Ovary (tissue), 9 donors: ENCODE data around the gene NOM1. TPM values are rescaled to one million over a fixed set of nuclear protein-coding genes. Genes with fewer than 3 reads are reported as not detected.
"Not testable (repeated sequence)": the region's sequence is repeated elsewhere in the genome, so short reads cannot be mapped to it uniquely, and the experiment has no call there.

ENCODE experiments used
- DNase-seq, 5 donors: peaks; one replicate each; pipeline ENCODE4 v3.0.0-alpha.2; 2019 to 2020
- H3K27ac ChIP-seq, 2 donors: fragments of 200-600 bp; one replicate each; pipeline versions ENCODE4 v1.5.1 to v1.8.0; 2019 to 2022
- H3K27me3 ChIP-seq: fragments of 200-600 bp; one replicate; pipeline ENCODE4 v1.8.0; 2022
- H3K36me3 ChIP-seq: fragments of 200-600 bp; sonication (generic); one replicate; pipeline ENCODE4 v1.5.1; 2019
- H3K4me1 ChIP-seq: one replicate; pipeline ENCODE4 v1.8.1; 2013; ENCODE audit warnings: mild to moderate bottlenecking, moderate library complexity; ENCODE audit not compliant: insufficient read depth
- H3K4me3 ChIP-seq: fragments of 200-600 bp; sonication (generic); one replicate; pipeline ENCODE4 v1.5.1; 2017
- H3K9me3 ChIP-seq, 2 donors: fragments of 200-600 bp in 1 of 2; sonication (generic) in 1 of 2; one replicate each; pipeline versions ENCODE4 v1.5.1 to v1.8.1; 2013 to 2019; ENCODE audit warnings: mild to moderate bottlenecking in 1 of 2, moderate library complexity in 1 of 2
- CTCF ChIP-seq, 3 donors: fragments of 450-650 bp in 2 of 3; fragments of 200-600 bp in 1 of 3; IDR thresholded peaks; one replicate each; pipeline versions ENCODE4 v1.5.1 to v1.8.0; 2016 to 2022; ENCODE audit warnings: antibody characterized with exemption in 3 of 3, mild to moderate bottlenecking in 1 of 3
- EP300 ChIP-seq: sonication (generic); formaldehyde crosslinking; IDR thresholded peaks from one replicate; pipeline ENCODE4 v1.6.1; 2017; ENCODE audit warnings: antibody characterized with exemption
- POLR2A ChIP-seq: fragments of 450-650 bp; IDR thresholded peaks from one replicate; pipeline ENCODE4 v1.6.1; 2017; ENCODE audit warnings: antibody characterized with exemption, mild to moderate bottlenecking, moderate library complexity
- WGBS, 3 donors: extraction: QIAGEN DNeasy Blood & Tissue Kit in 1 of 3; methylation state at CpG; one replicate each; pipeline versions ENCODE4 v1.1.5 to v1.1.7; 2013 to 2017; 5-methylcytosine and 5-hydroxymethylcytosine counted together
- intact Hi-C, 4 donors: fragments of 100-400 bp; cut with DNase I; formaldehyde crosslinking; loops; one replicate each; pipeline versions ENCODE4 v1.11.0 to v1.15.1; 2022 to 2023
- polyA plus RNA-seq, 2 donors: library from polyadenylated mRNA; stranded (reverse); fragments of 200-250 nt in 1 of 2; fragments of 350-450 nt in 1 of 2; fragmentation: Illumina TruSeq in 1 of 2; extraction: RNeasy Lipid Tissue Mini Kit (QIAGEN cat#74804) in 1 of 2; gene quantifications; one replicate each; pipeline ENCODE4 v1.2.3, GENCODE V29; 2013 to 2014
- total RNA-seq, 7 donors: library from RNA; depleted of rRNA in 2 of 7; stranded (reverse); fragments of >200 nt in 2 of 7; fragmentation: NEBNext Ultra II Directional in 3 of 7; extraction: Animal tissue kit (Norgen Biotek cat#: 25700) in 3 of 7; gene quantifications; one replicate each; pipeline versions ENCODE4 v1.1.0 to v1.2.4, GENCODE V29; 2016 to 2023
- donor health status: DM: no; HTN: no; CAD: no; lungs with moderate emphysema.
- donor health status: DM: no; HTN: no; CAD: no.
- donor health status: Bipolar disorder and iron deficiency.
- donor health status: DM: yes; HTN: yes; CAD: no.
- donor health status: DM: no; HTN: no; CAD: no.
- donor health status: DM: yes; HTN: yes; CAD: no.

NOM1 gene
- total and polyA plus RNA-seq, 9 donors = 7.7 to 26.5 (median 13.8) TPM

DNA sequence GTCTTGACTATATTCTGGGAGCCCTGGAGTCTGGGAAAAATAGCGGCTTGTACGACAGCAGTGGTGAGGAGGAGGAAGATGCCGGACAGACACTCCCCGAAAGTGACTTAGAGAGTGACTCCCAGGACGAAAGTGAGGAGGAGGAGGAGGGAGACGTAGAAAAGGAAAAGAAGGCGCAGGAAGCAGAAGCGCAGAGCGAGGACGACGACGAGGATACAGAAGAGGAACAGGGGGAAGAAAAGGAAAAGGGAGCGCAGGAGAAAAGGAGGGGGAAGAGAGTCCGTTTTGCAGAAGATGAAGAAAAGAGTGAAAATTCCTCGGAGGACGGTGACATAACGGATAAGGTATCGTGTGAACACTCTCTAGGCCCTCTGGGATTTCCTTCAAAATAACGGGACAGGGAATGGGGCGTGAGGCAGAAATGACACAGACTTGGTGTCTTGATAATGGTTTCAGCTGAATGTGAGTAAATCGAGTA lies 908 bp downstream of the NOM1 start:
- no peaks in the 10 kb centered on the region for H3K9me3 ChIP-seq
- no peak for DNase-seq
- intact Hi-C loops = no loop called here

DNA sequence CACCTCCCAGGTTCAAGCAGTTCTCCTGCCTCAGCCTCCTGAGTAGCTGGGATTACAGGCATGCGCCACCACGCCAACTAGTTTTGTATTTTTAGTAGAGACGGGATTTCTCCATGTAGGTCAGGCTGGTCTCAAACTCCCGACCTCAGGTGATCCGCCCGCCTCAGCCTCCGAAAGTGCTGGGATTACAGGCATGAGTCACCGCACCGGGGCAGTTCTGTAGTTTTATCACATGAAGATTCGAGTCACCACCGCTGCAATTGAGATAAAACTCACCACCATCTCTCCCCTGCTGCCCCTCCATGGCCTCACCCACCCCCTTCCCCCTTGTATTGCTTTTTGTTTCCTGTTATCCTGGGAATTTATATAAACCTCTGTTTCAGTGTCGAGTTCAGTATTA lies 3.7 kb downstream of the NOM1 start:
- H3K9me3 ChIP-seq, H3K36me3 ChIP-seq, H3K27ac ChIP-seq, H3K4me1 ChIP-seq, DNase-seq, intact Hi-C loops, H3K27me3 ChIP-seq, H3K4me3 ChIP-seq: not testable (repeated sequence)
- WGBS, 3 donors = 60 to 79% (median 63%) methylated on average over 11 to 12 of the region's 12 CpGs

More for the DNA sequence above, 908 bp downstream of the NOM1 start:
- no peak for TF ChIP-seq POLR2A
- TF ChIP-seq CTCF (IDR thresholded peaks at IDR 0.05) = no peak
- no peak for TF ChIP-seq EP300
- H3K36me3 ChIP-seq = no peaks in the 10 kb centered on the region
- H3K27me3 ChIP-seq = no peaks in the 10 kb centered on the region
- 1 to 2% (median 1%) methylated on average over 21 of the region's 21 CpGs for WGBS, 3 donors
- H3K4me3 ChIP-seq = peak overlapping the region; percentile 90
- peaks cover 5% of the 10 kb centered on the region for H3K4me1 ChIP-seq
- H3K27ac ChIP-seq = no peak overlapping the region

GRCh38 chr7:156954941-156955340 lies 5.4 kb downstream of the NOM1 start:
- H3K27me3 ChIP-seq = no peaks in the 10 kb centered on the region
- 79 to 88% (median 80%) methylated on average over 2 of the region's 2 CpGs for WGBS, 3 donors
- intact Hi-C loops = no loop called here
- no peaks in the 10 kb centered on the region for H3K9me3 ChIP-seq
- no peak for DNase-seq
- H3K27ac ChIP-seq = no peak overlapping the region
- peaks cover 5% of the 10 kb centered on the region for H3K4me1 ChIP-seq
- H3K4me3 ChIP-seq = no peak overlapping the region
- no peaks in the 10 kb centered on the region for H3K36me3 ChIP-seq
- TF ChIP-seq POLR2A (no peak), CTCF (IDR thresholded peaks at IDR 0.05) (no peak), EP300 (no peak)

- intact Hi-C loops = no loop called here
- Histone ChIP-seq H3K9me3 (no peaks in the 10 kb centered on the region), H3K4me1 (no peaks in the 10 kb centered on the region), H3K27me3 (no peaks in the 10 kb centered on the region), H3K27ac (no peak overlapping the region), H3K36me3 (no peaks in the 10 kb centered on the region), H3K4me3 (no peak overlapping the region)
- TF ChIP-seq CTCF (IDR thresholded peaks at IDR 0.05) (no peak), POLR2A (no peak)
- 95 to 98% (median 98%) methylated on average over 2 of the region's 2 CpGs for WGBS, 3 donors
- DNase-seq = no peak
Observed at GRCh38 chr7:156956727-156957126, 7.2 kb downstream of the NOM1 start.

- Histone ChIP-seq H3K36me3 (no peaks in the 10 kb centered on the region), H3K27me3 (no peaks in the 10 kb centered on the region), H3K9me3 (no peaks in the 10 kb centered on the region), H3K4me3 (no peak overlapping the region), H3K27ac (no peak overlapping the region), H3K4me1 (no peaks in the 10 kb centered on the region)
- DNase-seq = no peak
- WGBS, 3 donors = 92 to 93% (median 92%) methylated on average over 18 of the region's 18 CpGs
- intact Hi-C loops = no loop called here
- TF ChIP-seq CTCF (IDR thresholded peaks at IDR 0.05) (no peak), POLR2A (no peak), EP300 (no peak)
Observed at GRCh38 chr7:156962145-156962544, 12.6 kb downstream of the NOM1 start.
